Measurements from ENCODE around the gene TTC38. TPM values are rescaled to one million over a fixed set of nuclear protein-coding genes. Genes with fewer than 3 reads are reported as not detected.

Gene TTC38
- total RNA-seq, 4 donors from 2014 or later: 28.4 to 58.6 (median 32.3) TPM

DNA sequence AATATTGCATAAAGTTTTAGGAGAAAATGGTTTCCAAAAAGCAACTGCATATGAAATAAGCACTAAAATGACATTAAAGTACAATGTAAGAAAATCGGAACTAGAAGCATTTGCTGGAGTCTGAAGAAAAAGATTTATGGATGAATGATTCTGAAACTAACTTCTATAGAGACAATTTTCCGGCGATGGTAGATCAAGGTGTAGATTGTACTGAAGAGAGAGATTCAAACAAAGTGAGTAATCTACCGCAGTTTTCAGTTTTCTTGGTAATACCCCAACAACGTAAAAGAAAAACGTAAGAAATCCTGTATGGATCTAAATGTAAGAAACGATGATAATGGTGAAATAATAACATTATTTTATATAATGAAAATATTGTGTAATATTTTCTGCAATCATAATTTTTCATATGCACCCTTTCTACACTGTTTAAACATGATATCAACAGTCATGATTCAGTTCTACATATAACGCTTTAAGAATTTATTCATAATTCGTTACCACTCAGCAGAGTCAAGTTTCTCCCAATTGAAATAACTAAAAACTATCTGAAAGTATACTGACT is 15.9 kb upstream of the TTC38 start:
- TF ChIP-seq POLR2AphosphoS5 (IDR thresholded peaks at IDR 0.05) (no peak), EP300 (IDR thresholded peaks at IDR 0.05) (no peak), POLR2A (IDR thresholded peaks at IDR 0.05; ENCODE audit: low read depth) (no peak)
- TF ChIP-seq, protein P1, sequence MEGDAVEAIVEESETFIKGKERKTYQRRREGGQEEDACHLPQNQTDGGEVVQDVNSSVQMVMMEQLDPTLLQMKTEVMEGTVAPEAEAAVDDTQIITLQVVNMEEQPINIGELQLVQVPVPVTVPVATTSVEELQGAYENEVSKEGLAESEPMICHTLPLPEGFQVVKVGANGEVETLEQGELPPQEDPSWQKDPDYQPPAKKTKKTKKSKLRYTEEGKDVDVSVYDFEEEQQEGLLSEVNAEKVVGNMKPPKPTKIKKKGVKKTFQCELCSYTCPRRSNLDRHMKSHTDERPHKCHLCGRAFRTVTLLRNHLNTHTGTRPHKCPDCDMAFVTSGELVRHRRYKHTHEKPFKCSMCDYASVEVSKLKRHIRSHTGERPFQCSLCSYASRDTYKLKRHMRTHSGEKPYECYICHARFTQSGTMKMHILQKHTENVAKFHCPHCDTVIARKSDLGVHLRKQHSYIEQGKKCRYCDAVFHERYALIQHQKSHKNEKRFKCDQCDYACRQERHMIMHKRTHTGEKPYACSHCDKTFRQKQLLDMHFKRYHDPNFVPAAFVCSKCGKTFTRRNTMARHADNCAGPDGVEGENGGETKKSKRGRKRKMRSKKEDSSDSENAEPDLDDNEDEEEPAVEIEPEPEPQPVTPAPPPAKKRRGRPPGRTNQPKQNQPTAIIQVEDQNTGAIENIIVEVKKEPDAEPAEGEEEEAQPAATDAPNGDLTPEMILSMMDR (IDR thresholded peaks at IDR 0.05): no peak
- WGBS: 94% methylated on average over 9 of the region's 9 CpGs
- no peak overlapping the region for H3K27ac ChIP-seq (replicated peaks in 1 of 4)
- H3K4me3 ChIP-seq: peak overlapping the region in 1 of 4 donors; percentile 75
- no peaks in the 10 kb centered on the region for H3K9me3 ChIP-seq
- DNase-seq (ENCODE audit: extremely low spot score): no peak
- H3K36me3 ChIP-seq: peaks cover 0 to under 1% (median 0%) of the 10 kb centered on the region in 4 donors
- intact Hi-C loops (cut with DNase I): no loop called here
- H3K4me1 ChIP-seq: peaks cover 9 to 40% (median 32%) of the 10 kb centered on the region in 4 donors
- no peaks in the 10 kb centered on the region for H3K27me3 ChIP-seq

DNA sequence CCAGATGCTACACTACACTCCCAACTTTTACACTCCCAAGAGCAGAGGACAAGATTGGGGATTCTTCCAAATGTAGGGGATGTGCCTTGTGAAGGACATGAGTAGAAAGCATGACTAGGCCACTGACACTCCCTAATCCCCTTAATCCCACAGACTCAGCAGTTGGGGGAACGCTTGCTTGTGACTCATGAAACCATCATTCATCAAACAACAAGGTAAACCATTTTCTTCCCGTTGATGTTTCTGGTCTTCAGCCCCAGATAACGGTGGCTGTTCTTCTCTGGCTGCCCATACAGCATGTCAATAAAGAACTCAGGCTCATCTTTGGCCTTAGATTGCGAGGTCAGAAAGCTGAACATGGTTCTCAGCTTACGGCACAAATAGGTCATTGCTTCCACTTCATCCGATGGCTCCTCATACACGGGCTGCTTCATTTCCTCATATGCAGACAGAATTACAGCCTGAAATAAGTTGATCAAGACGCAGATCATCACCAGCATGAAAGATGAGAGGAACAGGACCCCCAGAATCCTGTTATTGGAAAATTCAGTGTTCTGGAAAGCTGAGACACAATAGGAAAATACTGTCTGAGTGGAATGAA is 11.3 kb upstream of the TTC38 start:
- WGBS: 87% methylated on average over 8 of the region's 8 CpGs
- no peak overlapping the region for H3K27ac ChIP-seq (replicated peaks in 1 of 4)
- no peak for DNase-seq (ENCODE audit: extremely low spot score)
- no peaks in the 10 kb centered on the region for H3K9me3 ChIP-seq
- no peak overlapping the region for H3K4me3 ChIP-seq
- H3K4me1 ChIP-seq: peaks cover 0 to 3% (median 2%) of the 10 kb centered on the region in 4 donors
- no peaks in the 10 kb centered on the region for H3K27me3 ChIP-seq
- no peaks in the 10 kb centered on the region for H3K36me3 ChIP-seq
- TF ChIP-seq EP300 (IDR thresholded peaks at IDR 0.05): no peak
- TF ChIP-seq POLR2AphosphoS5 (IDR thresholded peaks at IDR 0.05): no peak
- no peak for TF ChIP-seq POLR2A (IDR thresholded peaks at IDR 0.05; ENCODE audit: low read depth)
- TF ChIP-seq, protein P1 (IDR thresholded peaks at IDR 0.05): no peak
- intact Hi-C loops (cut with DNase I): no loop called here

DNA sequence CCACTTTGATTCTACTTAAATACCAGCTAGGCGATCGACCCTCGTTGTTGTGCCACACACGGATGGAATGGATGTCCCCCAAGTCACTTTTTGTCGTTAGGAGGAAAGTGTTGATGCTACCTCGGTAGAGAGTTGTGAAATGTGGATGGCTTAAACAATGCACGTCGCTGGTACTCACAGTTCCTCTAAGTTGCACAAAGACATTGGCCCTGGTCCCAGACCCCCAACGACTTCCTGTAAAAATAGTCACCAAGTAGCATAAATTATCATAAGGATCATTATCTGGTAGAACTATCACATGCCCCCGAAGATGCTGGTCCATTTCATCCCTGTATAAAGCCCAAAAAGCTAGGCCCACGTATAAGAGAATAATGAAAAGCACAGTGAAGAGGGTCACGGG is 8.4 kb upstream of the TTC38 start:
- intact Hi-C loops (cut with DNase I): no loop called here
- no peaks in the 10 kb centered on the region for H3K9me3 ChIP-seq
- H3K36me3 ChIP-seq: no peaks in the 10 kb centered on the region
- H3K4me1 ChIP-seq: peaks cover 3 to 18% (median 10%) of the 10 kb centered on the region in 4 donors
- H3K27me3 ChIP-seq: no peaks in the 10 kb centered on the region
- no peak for DNase-seq (ENCODE audit: extremely low spot score)
- H3K27ac ChIP-seq (replicated peaks in 1 of 4): no peak overlapping the region
- TF ChIP-seq POLR2AphosphoS5 (IDR thresholded peaks at IDR 0.05) (no peak), EP300 (IDR thresholded peaks at IDR 0.05) (no peak), POLR2A (IDR thresholded peaks at IDR 0.05; ENCODE audit: low read depth) (no peak)
- TF ChIP-seq, protein P1 (IDR thresholded peaks at IDR 0.05): no peak
- WGBS: 78% methylated on average over 12 of the region's 12 CpGs
- no peak overlapping the region for H3K4me3 ChIP-seq

DNA sequence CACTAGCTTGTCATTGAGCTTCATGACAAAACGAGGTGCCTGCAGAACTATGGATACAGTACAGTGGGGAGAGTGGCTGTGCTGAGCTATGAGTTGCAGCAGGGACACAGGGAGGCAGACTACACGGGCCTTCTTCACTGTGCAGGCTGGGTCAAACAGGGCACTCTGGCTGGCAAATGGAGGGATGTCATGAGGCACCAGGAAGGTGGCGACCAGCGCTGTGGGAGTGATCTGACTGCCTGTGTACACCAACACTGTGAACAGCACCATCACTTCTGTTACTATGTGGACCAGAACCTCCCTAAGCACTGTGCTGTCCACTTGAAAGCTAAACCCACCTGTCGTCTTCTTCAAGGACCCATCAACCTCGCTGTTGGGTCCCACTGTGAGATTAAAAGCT is 7.8 kb upstream of the TTC38 start:
- no peak for DNase-seq (ENCODE audit: extremely low spot score)
- no peaks in the 10 kb centered on the region for H3K27me3 ChIP-seq
- no peaks in the 10 kb centered on the region for H3K36me3 ChIP-seq
- WGBS: 85% methylated on average over 6 of the region's 6 CpGs
- H3K4me3 ChIP-seq: no peak overlapping the region
- no peaks in the 10 kb centered on the region for H3K9me3 ChIP-seq
- intact Hi-C loops (cut with DNase I): loop anchor here (10.0 kb wide), 1 partner anchor 115 kb away; no protein-coding TSS in a partner anchor
- TF ChIP-seq, protein P1 (IDR thresholded peaks at IDR 0.05): no peak
- TF ChIP-seq POLR2A (IDR thresholded peaks at IDR 0.05; ENCODE audit: low read depth): no peak
- TF ChIP-seq EP300 (IDR thresholded peaks at IDR 0.05): no peak
- TF ChIP-seq POLR2AphosphoS5 (IDR thresholded peaks at IDR 0.05): no peak
- H3K4me1 ChIP-seq: peaks cover 3 to 18% (median 10%) of the 10 kb centered on the region in 4 donors
- no peak overlapping the region for H3K27ac ChIP-seq (replicated peaks in 1 of 4)
